HepG2 (cell line): ENCODE results near the gene SYNE3. TPM values are rescaled to one million over a fixed set of nuclear protein-coding genes. Genes with fewer than 3 reads are reported as not detected.
A peak's percentile ranks its signal among the peaks of the same experiment; 100 is the strongest.

Source experiments
- ATF7 ChIP-seq, 2 experiments: fragments of 450-650 bp in 1 of 2; sonication (generic) in 1 of 2; formaldehyde crosslinking in 1 of 2; IDR thresholded peaks; 2 replicates each; pipeline versions ENCODE4 v1.4.0 to v1.6.1; 2016 to 2020; ENCODE audit warnings: antibody characterized with exemption in 1 of 2, mild to moderate bottlenecking in 1 of 2, missing genetic modification reagents in 1 of 2
- ELF1 ChIP-seq: sonication (generic); formaldehyde crosslinking; IDR thresholded peaks from 2 replicates; pipeline ENCODE4 v1.4.0; 2020; ENCODE audit warnings: missing genetic modification reagents
- ETV6 ChIP-seq: sonication (generic); formaldehyde crosslinking; conservative IDR thresholded peaks from 2 replicates; pipeline ENCODE4 v1.4.0; 2020; ENCODE audit warnings: missing genetic modification reagents
- FOXJ3 ChIP-seq: sonication (generic); formaldehyde crosslinking; IDR thresholded peaks from 2 replicates; pipeline ENCODE4 v1.4.0; 2020; ENCODE audit warnings: missing genetic modification reagents, mild to moderate bottlenecking, borderline replicate concordance
- HOXA3 ChIP-seq: sonication (generic); formaldehyde crosslinking; IDR thresholded peaks from 2 replicates; pipeline ENCODE4 v1.5.0; 2020; ENCODE audit warnings: missing genetic modification reagents
- KAT2B ChIP-seq: fragments of 150-350 bp; IDR thresholded peaks from 2 replicates; pipeline ENCODE4 v1.6.1; 2014; ENCODE audit warnings: low read depth, low read length, borderline replicate concordance
- NR1H2 ChIP-seq: sonication (generic); formaldehyde crosslinking; IDR thresholded peaks from 2 replicates; pipeline ENCODE4 v1.8.1; 2022; ENCODE audit warnings: low read depth, missing genetic modification reagents, borderline replicate concordance
- NR2C2 ChIP-seq: sonication (generic); formaldehyde crosslinking; IDR thresholded peaks from 2 replicates; pipeline ENCODE4 v1.4.0; 2020; ENCODE audit warnings: missing genetic modification reagents, mild to moderate bottlenecking, moderate library complexity, borderline replicate concordance
- NR3C1 ChIP-seq: sonication (generic); formaldehyde crosslinking; IDR thresholded peaks from 2 replicates; pipeline ENCODE4 v1.4.0; 2020; ENCODE audit warnings: missing genetic modification reagents
- PRDM10 ChIP-seq: sonication (generic); formaldehyde crosslinking; IDR thresholded peaks from 2 replicates; pipeline ENCODE4 v1.4.0; 2020; ENCODE audit warnings: low read depth, missing genetic modification reagents
- RERE ChIP-seq: IDR thresholded peaks from 2 replicates; pipeline ENCODE4 v1.6.1; 2016; ENCODE audit warnings: low read depth, missing genetic modification reagents, missing compliant biosample characterization
- TGIF2 ChIP-seq: IDR thresholded peaks from 2 replicates; pipeline ENCODE4 v1.6.1; 2016; ENCODE audit warnings: control low read depth, missing compliant biosample characterization
- ZBTB7B ChIP-seq: sonication (generic); formaldehyde crosslinking; IDR thresholded peaks from 2 replicates; pipeline ENCODE4 v1.4.0; 2020; ENCODE audit warnings: missing genetic modification reagents
- ZKSCAN1 ChIP-seq: fragments of 150-350 bp; IDR thresholded peaks from 2 replicates; pipeline ENCODE4 v1.6.1; 2014; ENCODE audit warnings: low read length
- ZNF12 ChIP-seq: sonication (generic); formaldehyde crosslinking; IDR thresholded peaks from 2 replicates; pipeline ENCODE4 v1.5.0; 2020; ENCODE audit warnings: missing genetic modification reagents
- ZNF232 ChIP-seq: sonication (generic); formaldehyde crosslinking; IDR thresholded peaks from 2 replicates; pipeline ENCODE4 v1.4.0; 2020; ENCODE audit warnings: missing genetic modification reagents, borderline replicate concordance
- ZNF30 ChIP-seq: sonication (generic); formaldehyde crosslinking; IDR thresholded peaks from 2 replicates; pipeline ENCODE4 v1.5.0; 2020; ENCODE audit warnings: mild to moderate bottlenecking, missing genetic modification reagents
- ZNF329 ChIP-seq: sonication (generic); formaldehyde crosslinking; IDR thresholded peaks from 2 replicates; pipeline ENCODE4 v1.9.0; 2021; ENCODE audit warnings: low read depth, mild to moderate bottlenecking, missing genetic modification reagents
- ZNF335 ChIP-seq: sonication (generic); formaldehyde crosslinking; IDR thresholded peaks from 2 replicates; pipeline ENCODE4 v1.4.0; 2020; ENCODE audit warnings: missing genetic modification reagents
- ZNF598 ChIP-seq: sonication (generic); formaldehyde crosslinking; IDR thresholded peaks from 2 replicates; pipeline ENCODE4 v1.5.1; 2020; ENCODE audit warnings: mild to moderate bottlenecking, missing genetic modification reagents, borderline replicate concordance
- ZNF792 ChIP-seq: IDR thresholded peaks from 2 replicates; pipeline ENCODE4 v1.6.1; 2016
- polyA plus RNA-seq, 8 experiments: library from polyadenylated mRNA; depleted of rRNA in 3 of 8; stranded (reverse) in 7 of 8; unstranded in 1 of 8; fragments of >200 nt; fragmentation: Illumina TruSeq in 4 of 8; extraction: Trizol in 4 of 8; gene quantifications; 2 replicates each; pipeline versions ENCODE4 v1.2.1 to v1.2.3, GENCODE V29; 2011 to 2016; ENCODE audit warnings: low read depth in 4 of 8, missing spikeins in 1 of 8, mixed read lengths in 1 of 8; ENCODE audit not compliant: insufficient read depth in 1 of 8
- total RNA-seq, 5 experiments: library from RNA; depleted of rRNA; stranded (reverse); fragments of >200 nt; fragmentation: Illumina TruSeq; extraction: Trizol; gene quantifications; 2 replicates each; pipeline ENCODE4 v1.2.3, GENCODE V29; 2016; ENCODE audit warnings: low read depth in 1 of 5

SYNE3 gene
- total and polyA plus RNA-seq, 2 of the 13 experiments (the other 11 are each of a cell fraction or from before 2014, with no cell fraction given): 7.8 to 8.0 TPM

GRCh38 chr14:95524706-95525512, 8.5 kb upstream of the SYNE3 start (continued):
- peak; percentile 73 for TF ChIP-seq PRDM10 (CRISPR knock-in tag)
- TF ChIP-seq NR2C2 (CRISPR knock-in tag): peak; percentile 82; the same call in 1 of the 2 replicates
- peak; percentile 85 for TF ChIP-seq RERE (CRISPR knock-in tag)
- no peak for TF ChIP-seq NR1H2
- no peak for TF ChIP-seq ETV6 (CRISPR knock-in tag)
- TF ChIP-seq ZNF792: 0 out of 2 replicates have a peak, but pooled peaks have one; percentile 33
- TF ChIP-seq ELF1: peak; percentile 55
- peak; percentile 52; the same call in 1 of the 2 replicates for TF ChIP-seq ZNF232
- no peak for TF ChIP-seq ZNF30 (CRISPR knock-in tag)
- TF ChIP-seq NR3C1 (CRISPR knock-in tag): no peak
- TF ChIP-seq ZNF329 (CRISPR knock-in tag): 0 out of 2 replicates have a peak, but pooled peaks have one; percentile 35
- TF ChIP-seq KAT2B: no peak
- peak; percentile 66; the same call in 1 of the 2 replicates for TF ChIP-seq ZNF12 (CRISPR knock-in tag)
- no peak for TF ChIP-seq TGIF2 (CRISPR knock-in tag)
- TF ChIP-seq HOXA3: peak; percentile 93
- TF ChIP-seq ZKSCAN1: no peak
- no peak for TF ChIP-seq ZNF598 (CRISPR knock-in tag)
- peak; percentile 36; the same call in 1 of the 2 replicates for TF ChIP-seq ATF7 (IDR thresholded peaks at IDR 0.05)
- peak; percentile 82; the same call in 1 of the 2 replicates for TF ChIP-seq ATF7 (CRISPR knock-in tag; IDR thresholded peaks at IDR 0.05)
- TF ChIP-seq FOXJ3 (CRISPR knock-in tag): peak; percentile 99
- TF ChIP-seq ZNF335 (CRISPR knock-in tag): peak; percentile 67; the same call in 1 of the 2 replicates
- peak; percentile 98 for TF ChIP-seq ZBTB7B
